GM21447 (cell line): ENCODE data around the gene ACACA.
A peak's percentile ranks its signal among the peaks of the same experiment; 100 is the strongest.
"Not testable (repeated sequence)": the region's sequence is repeated elsewhere in the genome, so short reads cannot be mapped to it uniquely, and the experiment has no call there.

ENCODE experiments used
- ATAC-seq: cut with Tn5 transposase; IDR thresholded peaks from one replicate; pipeline ENCODE4 v1.9.1; 2021; ENCODE audit not compliant: unreplicated experiment

The ACACA gene

DNA sequence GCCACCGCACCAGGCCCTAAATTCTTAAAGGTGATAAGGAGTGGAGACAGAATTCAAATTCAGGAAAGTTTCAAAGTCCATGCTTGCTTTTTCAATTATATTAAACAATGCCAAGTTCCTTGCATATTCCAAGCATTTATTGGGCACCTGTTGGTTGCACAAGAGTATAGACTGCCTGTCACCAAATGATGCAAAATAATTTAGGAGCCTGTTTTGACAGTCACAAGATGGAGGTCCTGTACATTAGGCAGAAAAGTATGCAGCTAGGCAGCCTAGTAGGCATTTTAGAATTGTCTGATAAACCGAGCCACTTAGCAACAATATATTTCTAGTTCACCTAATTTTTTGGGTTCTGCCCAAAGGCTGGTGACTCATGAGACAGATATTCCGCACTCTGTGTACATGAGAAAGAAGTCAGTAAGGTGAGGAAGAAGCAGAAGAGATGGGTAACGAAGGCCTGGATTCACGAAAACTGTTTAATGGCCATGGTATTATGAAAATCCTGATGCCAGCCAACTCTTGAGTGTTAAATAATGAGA lies 7.3 kb downstream of the ACACA start:
- no peak for ATAC-seq

DNA sequence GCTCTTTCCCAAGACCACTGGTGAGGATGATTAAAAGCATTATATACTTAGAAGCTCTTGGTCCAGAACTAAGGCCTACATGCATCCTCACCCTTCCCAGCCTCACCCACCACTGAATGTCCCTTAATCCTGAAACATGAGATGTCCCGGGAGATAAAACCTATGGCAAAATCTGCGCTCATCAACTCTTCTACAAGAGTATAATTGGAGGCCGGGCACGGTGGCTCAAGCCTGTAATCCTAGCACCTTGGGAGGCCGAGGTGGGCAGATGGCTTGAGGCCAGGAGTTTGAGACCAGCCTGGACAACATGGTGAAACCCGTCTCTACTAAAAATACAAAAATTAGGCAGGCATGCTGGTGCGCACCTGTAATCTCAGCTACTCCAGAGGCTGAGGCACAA lies 13.3 kb downstream of the ACACA start:
- ATAC-seq = no peak

DNA sequence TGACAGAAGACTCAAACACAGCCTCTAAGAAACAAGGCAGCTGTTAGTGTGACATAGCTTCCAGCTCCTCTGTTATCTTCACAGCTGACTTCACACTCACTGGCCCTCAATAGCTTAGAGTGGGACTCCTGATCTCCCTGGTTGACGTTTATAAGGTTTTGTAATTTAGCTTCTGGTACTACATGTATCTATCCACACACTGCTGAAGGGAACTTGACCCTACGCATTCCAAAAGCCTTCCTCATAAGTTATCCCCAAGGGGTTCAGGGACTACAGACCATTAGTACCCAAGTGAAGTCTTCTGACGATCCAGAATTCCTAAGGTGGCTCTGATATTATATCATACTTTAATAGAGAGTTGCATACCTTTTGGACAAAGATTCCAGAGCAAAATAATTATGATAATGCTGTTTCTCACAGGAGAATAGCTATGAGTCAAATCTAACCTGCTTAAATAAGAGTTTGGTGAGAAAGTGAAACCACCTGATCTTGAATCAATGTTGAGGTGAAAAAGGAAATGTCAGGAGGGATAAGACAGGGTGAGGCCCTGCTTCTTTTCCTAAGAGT lies 14.5 kb downstream of the ACACA start:
- ATAC-seq = peak; percentile 83

DNA sequence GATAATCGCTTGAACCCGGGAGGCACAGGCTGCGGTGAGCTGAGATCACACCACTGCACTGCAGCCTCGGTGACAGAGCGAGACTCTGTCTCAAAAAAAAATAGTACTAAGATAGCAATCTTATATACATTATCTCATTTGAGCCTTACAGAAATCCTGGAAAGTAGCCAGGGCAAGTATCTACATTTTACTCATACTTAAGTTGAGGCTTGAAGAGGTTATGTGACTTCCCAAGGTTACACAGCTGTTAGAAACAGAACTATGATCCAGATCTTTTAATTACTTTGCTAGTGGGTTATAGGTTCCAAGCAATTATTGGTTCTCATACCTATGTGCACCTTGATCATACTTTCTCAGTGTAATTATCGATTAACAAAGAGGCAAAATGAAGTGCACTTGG lies 15.5 kb downstream of the ACACA start:
- ATAC-seq = no peak

DNA sequence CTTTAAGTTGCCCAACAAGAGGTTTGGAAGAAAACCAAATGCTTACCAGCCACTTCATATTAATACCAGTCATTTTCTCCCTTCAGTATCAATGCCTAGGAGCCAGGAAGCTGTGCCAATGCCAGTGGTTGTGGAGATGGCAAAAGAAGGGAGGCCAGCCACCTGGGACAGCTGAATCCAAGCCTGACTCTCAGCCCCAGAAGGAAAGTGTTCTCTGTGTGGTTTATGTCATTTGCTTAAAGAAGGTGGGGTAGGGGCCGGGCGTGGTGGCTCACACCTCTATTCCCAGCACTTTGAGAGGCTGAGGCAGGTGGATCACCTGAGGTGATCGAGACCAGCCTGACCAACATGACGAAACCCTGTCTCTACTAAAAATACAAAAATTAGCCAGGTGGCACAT lies 17.5 kb downstream of the ACACA start:
- no peak for ATAC-seq

DNA sequence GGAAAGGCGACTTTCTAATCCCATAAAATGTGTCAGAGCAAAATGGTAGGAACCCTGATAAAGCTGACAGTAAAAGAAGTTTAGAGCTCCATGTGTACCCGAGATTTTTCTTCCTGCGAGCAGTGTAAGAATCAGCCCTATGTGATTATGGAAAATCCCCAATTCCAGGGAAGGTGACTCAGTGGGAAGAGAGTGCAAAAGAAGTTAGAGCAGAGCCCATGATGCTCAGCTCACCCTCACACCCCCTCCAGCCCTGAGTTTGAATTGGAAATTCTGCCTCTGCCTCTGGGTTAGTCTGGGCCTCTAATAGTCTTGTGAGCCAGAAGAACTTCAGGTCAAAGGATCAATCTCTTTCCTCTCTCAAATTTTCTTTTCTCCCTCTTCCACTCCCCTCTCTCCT lies 18.4 kb downstream of the ACACA start:
- ATAC-seq = no peak

DNA sequence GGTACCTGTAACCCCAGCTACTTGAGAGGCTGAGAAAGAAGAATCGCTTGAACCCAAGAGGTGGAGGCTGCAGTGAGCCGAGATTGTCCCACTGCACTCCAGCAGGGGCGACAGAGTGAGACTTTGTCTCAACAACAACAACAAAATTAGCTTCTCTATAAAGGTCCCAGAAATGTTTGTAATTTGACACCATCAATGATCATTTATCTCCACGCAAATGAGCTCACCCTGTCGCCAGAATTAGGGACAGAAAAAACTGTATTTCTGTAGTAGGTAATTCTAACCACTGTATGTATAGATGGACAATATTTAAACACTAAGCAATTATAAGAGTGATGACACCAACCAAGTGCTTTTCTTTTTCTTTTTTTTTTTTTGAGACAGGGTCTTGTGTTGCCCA lies 20.2 kb downstream of the ACACA start:
- no peak for ATAC-seq

DNA sequence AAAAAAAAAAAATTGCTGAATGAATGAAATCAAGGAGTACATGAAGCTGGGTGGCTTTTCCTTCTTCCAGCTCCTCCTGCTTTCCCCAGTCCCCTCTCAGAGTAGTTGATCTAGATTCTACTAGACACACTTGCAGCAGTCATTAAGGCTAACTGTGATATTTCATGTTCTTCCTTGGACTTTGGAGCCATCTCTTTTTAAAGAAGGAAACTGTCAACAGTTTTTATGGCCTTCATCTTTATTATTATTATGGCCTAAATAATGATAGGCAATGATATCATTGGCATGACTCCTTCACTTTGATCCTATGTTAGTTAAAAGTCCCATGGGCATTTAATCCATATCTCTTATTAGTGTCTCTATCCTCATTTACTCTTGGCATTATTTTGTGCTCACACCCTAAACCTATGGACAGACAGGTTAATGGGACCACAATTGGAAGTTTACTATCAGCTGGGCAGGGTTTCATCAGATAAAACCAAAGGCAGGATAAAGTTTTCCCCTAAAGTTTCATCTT lies 21.1 kb downstream of the ACACA start:
- no peak for ATAC-seq

DNA sequence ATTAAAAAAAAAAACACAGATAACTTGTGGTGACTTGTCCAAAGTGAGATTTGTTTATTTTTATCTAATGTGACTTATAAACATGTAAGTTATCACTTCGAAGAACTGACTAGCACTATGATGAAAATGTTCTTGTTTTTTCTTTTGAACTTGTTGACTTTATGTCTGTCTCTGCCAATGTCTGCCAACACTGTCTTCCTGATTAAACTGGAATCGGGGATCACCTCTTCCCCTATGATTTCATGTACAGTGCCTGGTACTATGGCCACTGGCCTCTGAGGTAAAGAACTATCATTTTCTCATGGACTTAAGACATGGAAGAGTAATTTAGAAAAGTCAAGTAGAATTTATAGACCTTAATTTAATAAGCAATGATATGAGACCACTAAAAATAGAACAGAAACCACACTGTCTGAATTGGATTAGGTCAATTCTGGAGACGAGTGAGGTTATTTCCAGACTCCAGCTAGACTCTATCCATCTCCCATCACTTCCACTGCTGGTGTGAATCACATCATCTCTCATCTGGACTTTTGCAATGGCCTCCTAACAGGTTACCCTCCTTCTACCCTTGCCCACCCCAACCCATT lies 22.0 kb downstream of the ACACA start:
- ATAC-seq = no peak

DNA sequence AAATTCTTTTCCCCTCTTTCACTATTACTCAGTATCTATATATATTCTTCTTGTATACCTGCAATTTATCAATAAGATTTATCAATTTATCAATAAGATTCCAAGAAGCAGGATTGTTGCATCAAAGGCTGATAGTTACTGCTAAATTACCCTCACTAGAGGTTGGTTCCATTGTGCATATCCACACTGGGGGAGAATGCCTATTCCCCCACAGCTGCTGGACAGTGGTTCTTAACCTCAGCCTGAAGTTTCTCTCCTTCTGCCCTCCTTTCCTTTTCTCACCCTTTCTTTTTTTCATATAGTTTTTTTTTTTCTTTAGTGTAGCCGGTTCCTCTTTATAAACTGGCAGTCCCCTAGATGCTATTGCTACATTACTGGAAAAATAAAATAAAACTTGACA lies 24.6 kb downstream of the ACACA start:
- no peak for ATAC-seq

DNA sequence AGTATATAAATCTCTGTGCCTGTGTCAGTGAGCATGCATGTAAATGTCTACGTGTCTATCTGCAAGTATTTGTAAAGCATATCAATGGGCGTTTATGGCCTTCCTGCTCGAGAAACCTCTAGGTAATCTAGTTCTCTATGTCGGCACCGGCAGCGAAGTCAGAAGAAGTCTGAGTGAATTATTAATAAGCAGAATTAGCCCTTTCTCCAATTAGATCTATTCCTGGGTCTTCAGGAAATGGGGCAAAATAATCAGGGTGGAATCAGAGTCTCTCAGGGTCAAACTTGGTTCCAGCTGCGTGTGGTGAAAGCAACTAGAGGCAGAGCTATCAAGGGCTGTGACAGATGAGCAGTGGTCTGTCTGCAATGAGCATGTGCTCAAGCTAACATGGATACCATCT lies 30.9 kb downstream of the ACACA start, which contains the start of gene C17orf78:
Gene C17orf78 (plus strand): TSS at position 280 of the 400 bp plus-strand sequence. CDS start 108 bp downstream, at position 388.
- no peak for ATAC-seq

DNA sequence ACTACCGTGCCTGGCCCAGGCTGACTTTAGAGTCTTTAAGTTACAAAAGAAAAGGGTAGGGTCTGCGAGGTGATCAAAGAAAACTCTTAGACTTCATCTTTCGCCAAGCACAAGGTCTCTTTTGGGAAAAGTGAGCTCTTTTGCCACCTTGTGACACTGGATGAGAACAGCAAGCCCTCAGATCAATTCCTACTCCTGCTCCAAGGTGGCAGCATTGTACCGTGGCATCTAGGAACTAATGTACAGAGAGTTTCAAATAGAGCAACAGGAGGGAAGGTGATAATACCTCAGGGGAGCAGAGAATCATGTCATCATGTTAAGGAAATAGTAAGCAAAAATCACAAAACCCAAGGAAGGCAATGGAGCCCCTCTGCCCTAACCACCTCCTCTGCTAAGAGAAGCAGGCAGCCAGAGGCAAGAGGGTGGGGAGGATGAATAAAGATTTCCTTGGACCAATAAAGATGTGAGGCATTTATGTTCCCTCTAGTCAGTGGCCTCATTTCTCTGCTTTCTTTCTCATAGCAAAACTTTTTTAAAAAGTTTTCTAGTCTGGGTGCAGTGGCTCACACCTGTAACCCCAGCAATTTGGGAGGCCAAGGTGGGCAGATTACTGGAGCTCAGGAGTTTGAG lies 33.0 kb downstream of the ACACA start:
- ATAC-seq = peak; percentile 81

DNA sequence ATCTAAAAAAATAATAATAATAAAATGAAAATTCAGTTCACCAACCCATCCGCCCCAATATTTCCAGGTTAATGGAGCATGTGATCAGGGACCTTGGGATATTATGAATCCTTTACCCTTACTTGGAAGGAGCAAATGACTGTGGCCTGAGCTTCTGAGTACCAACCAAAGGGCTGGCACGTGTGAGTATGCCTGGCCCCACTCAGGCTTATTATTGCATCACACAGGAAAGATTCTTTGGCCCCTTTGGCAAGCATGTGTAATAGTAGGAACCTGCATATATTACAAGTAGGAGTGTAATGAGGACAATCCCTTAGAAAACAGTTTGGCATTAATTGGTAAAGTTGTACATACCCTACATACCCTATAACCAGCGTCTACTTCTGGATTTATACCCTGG lies 38.1 kb downstream of the ACACA start:
- no peak for ATAC-seq

DNA sequence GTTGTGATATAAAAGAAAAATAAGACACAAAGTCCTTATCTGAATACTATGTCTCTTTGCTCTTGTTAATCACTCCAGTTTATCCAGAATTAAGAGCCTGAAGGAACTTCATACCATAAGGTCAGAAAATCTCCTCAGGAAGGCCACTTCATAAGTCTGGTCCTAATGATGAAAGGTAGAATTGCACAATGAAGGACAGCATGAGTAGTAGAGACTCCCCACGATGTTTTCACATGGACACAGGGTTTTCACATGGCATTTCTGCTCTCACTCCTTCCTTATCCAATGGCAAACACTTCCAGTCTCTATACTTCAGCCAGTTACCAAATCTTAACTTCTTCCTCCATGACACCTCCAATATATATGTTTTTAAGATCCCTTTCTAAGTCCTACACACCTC lies 41.0 kb downstream of the ACACA start:
- ATAC-seq = no peak

DNA sequence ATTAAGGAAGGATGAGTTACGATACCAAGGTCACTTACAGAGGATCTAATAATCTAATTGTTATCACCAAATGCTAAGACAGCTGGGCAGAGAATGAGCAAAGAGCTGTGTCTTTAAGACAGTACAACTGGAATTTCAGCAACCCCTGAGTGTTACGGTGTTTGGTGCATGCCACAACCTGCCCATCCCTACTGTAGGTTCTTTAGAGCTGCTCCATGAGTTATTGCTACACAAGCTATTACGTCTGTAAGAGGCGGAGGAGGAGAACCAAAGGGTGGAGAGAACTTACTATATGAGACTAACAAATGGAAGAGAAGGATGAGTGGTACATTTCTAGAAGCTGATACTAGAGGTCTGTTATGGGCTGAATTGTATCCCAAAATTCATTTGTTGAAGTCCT lies 45.1 kb downstream of the ACACA start:
- no peak for ATAC-seq

DNA sequence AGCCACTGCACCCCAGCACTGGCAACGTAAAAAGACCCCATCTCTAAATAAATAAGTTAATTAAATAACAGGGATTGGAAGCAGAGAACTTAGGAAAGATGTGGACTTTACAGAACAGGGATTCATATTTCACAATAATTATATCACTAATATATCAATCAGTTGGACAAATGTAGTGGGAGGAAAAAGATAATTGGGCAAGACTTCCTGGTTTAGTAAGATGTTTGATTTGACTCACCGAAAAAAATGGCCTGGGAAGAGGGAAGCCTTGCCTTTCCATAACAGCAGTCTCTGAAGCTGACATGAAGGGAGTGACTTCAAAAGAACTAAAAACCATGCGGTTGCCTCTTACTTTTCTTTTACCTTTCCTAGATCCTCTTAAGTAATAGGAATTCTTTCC lies 46.0 kb downstream of the ACACA start:
- ATAC-seq = no peak

DNA sequence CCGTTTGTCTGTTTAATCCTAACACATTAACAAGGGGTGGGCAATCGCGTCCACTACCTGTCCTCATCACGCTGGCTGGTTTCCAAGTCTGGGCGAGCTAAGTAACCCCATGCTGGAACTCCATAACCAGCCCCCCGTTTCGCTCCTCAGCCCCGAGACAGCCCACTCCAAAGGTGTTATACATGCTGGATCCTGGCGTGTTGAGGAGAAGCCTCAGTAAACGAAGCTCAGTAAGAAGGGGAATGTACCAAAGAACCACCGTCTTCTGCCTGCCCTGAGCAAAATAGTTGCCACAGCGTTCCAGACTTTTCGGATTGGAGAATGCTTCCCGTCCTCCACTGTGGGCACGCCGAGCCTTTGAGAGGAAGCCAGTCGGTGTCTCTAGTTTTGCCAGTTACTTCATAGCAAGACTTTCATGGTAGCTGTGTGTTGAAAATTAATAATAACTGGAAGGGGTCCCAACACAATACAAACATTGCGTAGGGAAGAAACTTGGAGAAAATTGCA lies 46.9 kb downstream of the ACACA start:
- ATAC-seq = no peak

DNA sequence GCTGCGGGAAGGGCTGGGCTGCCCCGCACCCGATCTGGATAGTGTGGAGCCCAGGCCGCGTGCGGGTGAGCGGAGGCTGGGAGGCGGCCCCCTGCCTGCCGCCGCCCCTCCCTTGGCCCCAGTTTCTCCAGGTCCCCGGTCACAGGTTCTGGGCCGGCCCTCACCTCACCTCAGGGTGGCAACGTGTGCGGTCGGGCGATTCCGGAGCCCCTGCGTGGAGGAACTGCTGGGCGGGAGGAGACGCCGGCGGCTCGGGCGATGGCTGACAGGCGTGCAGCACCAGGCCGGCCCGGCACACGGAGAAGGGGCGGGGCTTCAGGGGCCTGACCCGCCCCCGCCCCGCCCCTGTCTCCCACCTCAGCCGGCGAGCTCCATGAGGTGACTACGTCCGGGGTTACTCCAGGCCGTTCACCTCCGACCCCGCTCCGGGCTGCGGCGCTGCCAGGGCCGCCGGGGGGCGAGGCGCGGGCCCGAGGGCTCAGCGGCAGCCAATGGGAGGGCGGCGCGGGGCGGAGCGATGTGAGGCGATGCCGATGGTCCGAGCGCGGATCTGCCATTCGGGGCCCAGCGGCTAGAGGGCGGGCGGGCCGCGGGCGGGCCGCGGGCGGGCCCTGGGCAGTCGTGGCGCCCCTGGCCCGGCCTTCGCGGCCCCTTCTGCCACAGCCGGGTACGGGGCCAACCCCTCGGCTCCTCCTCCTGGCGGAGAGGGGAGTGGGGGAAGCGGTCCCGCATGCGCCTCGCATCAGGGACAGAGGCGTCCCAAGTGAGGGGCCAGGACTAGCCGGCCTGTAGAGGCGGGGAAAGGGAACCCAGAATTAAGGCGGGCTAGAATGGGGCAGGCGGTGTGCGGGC lies 47.6 kb downstream of the ACACA start:
- peak; percentile 81 for ATAC-seq

DNA sequence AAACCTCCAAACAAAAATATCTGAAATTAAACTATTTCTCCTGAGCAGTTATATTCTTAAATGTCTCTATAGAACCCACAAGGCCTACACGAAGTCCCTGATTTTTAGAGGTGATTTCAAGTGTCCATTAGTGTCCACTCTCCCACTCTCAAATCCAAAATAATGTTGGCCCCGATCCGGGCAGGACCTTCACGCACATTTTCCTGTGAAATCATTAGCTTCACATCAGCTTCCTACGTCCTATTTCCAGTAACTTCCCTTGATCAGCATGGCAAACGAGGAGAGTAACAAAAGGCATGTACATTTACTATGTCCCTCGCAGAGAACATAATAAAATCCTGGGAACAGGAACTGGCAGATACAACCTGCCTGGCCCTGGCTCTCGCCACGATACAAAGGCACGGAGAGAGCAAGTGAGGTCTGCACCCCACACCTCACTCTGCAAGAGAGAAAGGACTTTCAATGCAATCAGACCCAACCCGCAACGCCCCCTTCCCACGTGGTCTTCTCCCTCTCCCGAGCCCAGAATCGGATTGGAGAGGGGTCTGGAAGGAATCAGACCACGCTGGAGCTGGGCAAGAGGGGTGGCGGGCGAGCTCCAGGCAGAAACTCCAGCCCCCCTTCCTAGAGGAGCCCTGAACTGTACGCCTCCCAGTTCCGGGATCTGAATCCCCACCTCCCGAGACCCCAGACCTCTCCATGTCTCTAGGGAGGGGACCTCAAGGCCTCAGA lies 48.4 kb downstream of the ACACA start:
- ATAC-seq = peak; percentile 32

DNA sequence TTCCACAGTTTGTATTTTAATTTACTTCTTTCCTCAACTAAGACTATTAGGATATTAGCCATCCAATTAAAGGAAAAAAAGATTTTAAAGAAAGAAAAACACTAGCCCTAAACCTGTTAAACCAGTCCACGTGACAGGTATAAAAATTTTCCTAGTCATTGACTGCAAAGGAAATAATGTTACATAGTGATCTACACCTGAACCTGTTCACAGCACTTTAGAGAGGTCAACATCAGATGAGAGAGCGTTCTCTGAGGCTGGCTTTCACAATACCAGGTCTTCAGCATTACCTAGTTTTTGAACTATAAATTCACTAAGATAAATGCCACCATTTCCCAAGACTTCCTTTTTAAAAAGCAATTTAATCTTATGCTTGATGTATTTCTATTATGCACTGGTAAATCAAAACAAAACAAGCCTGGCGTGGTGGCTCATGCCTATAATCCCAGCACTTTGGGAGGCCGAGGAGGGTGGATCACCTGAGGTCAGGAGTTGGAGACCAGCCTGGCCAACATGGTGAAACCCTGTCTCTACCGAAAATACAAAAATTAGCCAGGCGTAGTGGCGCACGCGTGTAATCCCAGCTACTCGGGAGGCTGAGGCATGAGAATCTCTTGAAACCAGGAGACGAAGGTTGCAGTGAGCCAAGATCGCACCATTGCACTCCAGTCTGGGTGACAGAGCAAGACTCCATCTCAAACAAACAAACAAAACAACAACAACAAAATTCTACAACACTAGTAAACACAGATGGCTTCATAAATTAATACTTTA lies 49.7 kb downstream of the ACACA start:
- ATAC-seq = not testable (repeated sequence)
